Memory B cell (primary cell): ENCODE measurements around the gene CAMK2D.

Source experiments
- ATAC-seq: fragments of 150-1000 bp; cut with Tn5 transposase; 2 replicates; pipeline ENCODE4 v1.10.0; 2021; ENCODE audit warnings: low read depth, mild to moderate bottlenecking, moderate library complexity
- DNase-seq, 2 donors: peaks; one replicate each; pipeline ENCODE4 v3.0.0; 2022; ENCODE audit warnings: low spot score in 2 of 2
- H3K27ac Mint-ChIP-seq: one replicate; pipeline ENCODE4 v1.8.0; 2022; ENCODE audit warnings: mild to moderate bottlenecking, moderate library complexity, mixed read lengths
- H3K27me3 Mint-ChIP-seq: one replicate; pipeline ENCODE4 v1.8.0; 2022; ENCODE audit warnings: mixed read lengths
- H3K36me3 Mint-ChIP-seq: one replicate; pipeline ENCODE4 v1.8.0; 2022; ENCODE audit warnings: mild to moderate bottlenecking, mixed read lengths
- H3K4me1 Mint-ChIP-seq: one replicate; pipeline ENCODE4 v1.8.0; 2022; ENCODE audit warnings: mixed read lengths
- H3K4me3 Mint-ChIP-seq: one replicate; pipeline ENCODE4 v1.8.0; 2022; ENCODE audit warnings: mild to moderate bottlenecking, moderate library complexity, mixed read lengths
- H3K9me3 Mint-ChIP-seq: one replicate; pipeline ENCODE4 v1.8.0; 2022; ENCODE audit warnings: mixed read lengths

Gene CAMK2D

GRCh38 chr4:113576947-113577678 lies 184.4 kb downstream of the CAMK2D start:
- H3K27ac Mint-ChIP-seq: no peak overlapping the region
- H3K4me3 Mint-ChIP-seq: no peak overlapping the region
- peaks cover 16% of the 10 kb centered on the region for H3K36me3 Mint-ChIP-seq
- H3K27me3 Mint-ChIP-seq: no peaks in the 10 kb centered on the region
- no peaks in the 10 kb centered on the region for H3K9me3 Mint-ChIP-seq
- peaks cover 18% of the 10 kb centered on the region for H3K4me1 Mint-ChIP-seq
- no peak for ATAC-seq
- DNase-seq: no peak

GRCh38 chr4:113575401-113575800 lies 186.1 kb downstream of the CAMK2D start:
- Mint-ChIP-seq H3K36me3 (peaks cover 17% of the 10 kb centered on the region), H3K9me3 (no peaks in the 10 kb centered on the region), H3K27me3 (no peaks in the 10 kb centered on the region), H3K27ac (no peak overlapping the region), H3K4me1 (peaks cover 22% of the 10 kb centered on the region), H3K4me3 (no peak overlapping the region)
- DNase-seq: no peak
- ATAC-seq: no peak

GRCh38 chr4:113574636-113575103 lies 186.9 kb downstream of the CAMK2D start:
- Mint-ChIP-seq H3K4me3 (no peak overlapping the region), H3K4me1 (peaks cover 25% of the 10 kb centered on the region), H3K9me3 (no peaks in the 10 kb centered on the region), H3K27me3 (no peaks in the 10 kb centered on the region), H3K36me3 (peaks cover 17% of the 10 kb centered on the region), H3K27ac (no peak overlapping the region)
- DNase-seq (no peak), ATAC-seq (no peak)

GRCh38 chr4:113572620-113573019 lies 188.9 kb downstream of the CAMK2D start:
- ATAC-seq (no peak), DNase-seq (no peak)
- peaks cover 14% of the 10 kb centered on the region for H3K36me3 Mint-ChIP-seq
- no peaks in the 10 kb centered on the region for H3K9me3 Mint-ChIP-seq
- no peaks in the 10 kb centered on the region for H3K27me3 Mint-ChIP-seq
- no peak overlapping the region for H3K4me3 Mint-ChIP-seq
- no peak overlapping the region for H3K27ac Mint-ChIP-seq
- H3K4me1 Mint-ChIP-seq: peaks cover 23% of the 10 kb centered on the region

GRCh38 chr4:113566015-113566795 lies 195.3 kb downstream of the CAMK2D start:
- Mint-ChIP-seq H3K27ac (no peak overlapping the region), H3K4me1 (peaks cover 36% of the 10 kb centered on the region), H3K36me3 (peaks cover 2% of the 10 kb centered on the region), H3K9me3 (no peaks in the 10 kb centered on the region), H3K4me3 (peak overlapping the region; percentile 24), H3K27me3 (no peaks in the 10 kb centered on the region)
- ATAC-seq (no peak), DNase-seq (no peak)

- DNase-seq: no peak
- peak overlapping the region; percentile 77 for H3K4me3 Mint-ChIP-seq
- no peaks in the 10 kb centered on the region for H3K9me3 Mint-ChIP-seq
- H3K36me3 Mint-ChIP-seq: peaks cover 3% of the 10 kb centered on the region
- no peaks in the 10 kb centered on the region for H3K27me3 Mint-ChIP-seq
- no peak for ATAC-seq
- H3K27ac Mint-ChIP-seq: no peak overlapping the region
- peaks cover 37% of the 10 kb centered on the region for H3K4me1 Mint-ChIP-seq
These were observed 195.9 kb downstream of the CAMK2D start for GRCh38 chr4:113565702-113566012.

- H3K4me1 Mint-ChIP-seq: peaks cover 34% of the 10 kb centered on the region
- peak overlapping the region; percentile 90 for H3K27ac Mint-ChIP-seq
- peak overlapping the region; percentile 77 for H3K4me3 Mint-ChIP-seq
- no peaks in the 10 kb centered on the region for H3K27me3 Mint-ChIP-seq
- DNase-seq: peak in 1 of 2 donors; percentile 22
- peaks cover 3% of the 10 kb centered on the region for H3K36me3 Mint-ChIP-seq
- peak; percentile 61 for ATAC-seq
- H3K9me3 Mint-ChIP-seq: no peaks in the 10 kb centered on the region
These were observed 197.0 kb downstream of the CAMK2D start for GRCh38 chr4:113564493-113564892.

- DNase-seq: no peak
- peaks cover 34% of the 10 kb centered on the region for H3K4me1 Mint-ChIP-seq
- peak overlapping the region; percentile 64 for H3K4me3 Mint-ChIP-seq
- H3K9me3 Mint-ChIP-seq: no peaks in the 10 kb centered on the region
- peak overlapping the region; percentile 90 for H3K27ac Mint-ChIP-seq
- peaks cover 3% of the 10 kb centered on the region for H3K36me3 Mint-ChIP-seq
- no peak for ATAC-seq
- no peaks in the 10 kb centered on the region for H3K27me3 Mint-ChIP-seq
These were observed 197.7 kb downstream of the CAMK2D start for GRCh38 chr4:113563691-113564378.

- Mint-ChIP-seq H3K36me3 (peaks cover 3% of the 10 kb centered on the region), H3K27ac (no peak overlapping the region)
These were observed 199.8 kb downstream of the CAMK2D start for GRCh38 chr4:113561758-113562157.

GRCh38 chr4:113561092-113561491 lies 200.4 kb downstream of the CAMK2D start:
- DNase-seq (no peak), ATAC-seq (no peak)
- H3K27me3 Mint-ChIP-seq: no peaks in the 10 kb centered on the region
- peaks cover 3% of the 10 kb centered on the region for H3K36me3 Mint-ChIP-seq
- no peak overlapping the region for H3K27ac Mint-ChIP-seq
- no peak overlapping the region for H3K4me3 Mint-ChIP-seq
- H3K4me1 Mint-ChIP-seq: peaks cover 29% of the 10 kb centered on the region
- no peaks in the 10 kb centered on the region for H3K9me3 Mint-ChIP-seq

More at GRCh38 chr4:113561758-113562157, 199.8 kb downstream of the CAMK2D start:
- no peak overlapping the region for H3K4me3 Mint-ChIP-seq
- peaks cover 32% of the 10 kb centered on the region for H3K4me1 Mint-ChIP-seq
- no peaks in the 10 kb centered on the region for H3K9me3 Mint-ChIP-seq
- DNase-seq (no peak), ATAC-seq (no peak)
- no peaks in the 10 kb centered on the region for H3K27me3 Mint-ChIP-seq

- Mint-ChIP-seq H3K36me3 (peaks cover 3% of the 10 kb centered on the region), H3K27ac (no peak overlapping the region), H3K4me3 (no peak overlapping the region), H3K4me1 (peaks cover 30% of the 10 kb centered on the region), H3K27me3 (no peaks in the 10 kb centered on the region), H3K9me3 (no peaks in the 10 kb centered on the region)
- ATAC-seq (no peak), DNase-seq (no peak)
These were observed 201.0 kb downstream of the CAMK2D start for GRCh38 chr4:113560579-113560978.

- Mint-ChIP-seq H3K27me3 (no peaks in the 10 kb centered on the region), H3K27ac (no peak overlapping the region), H3K4me3 (no peak overlapping the region), H3K36me3 (peaks cover 3% of the 10 kb centered on the region), H3K4me1 (peaks cover 28% of the 10 kb centered on the region), H3K9me3 (no peaks in the 10 kb centered on the region)
- ATAC-seq (no peak), DNase-seq (no peak)
These were observed 201.6 kb downstream of the CAMK2D start for GRCh38 chr4:113559947-113560346.

GRCh38 chr4:113556382-113557134 lies 205.0 kb downstream of the CAMK2D start:
- ATAC-seq (no peak), DNase-seq (no peak)
- no peak overlapping the region for H3K27ac Mint-ChIP-seq
- H3K4me3 Mint-ChIP-seq: no peak overlapping the region
- no peaks in the 10 kb centered on the region for H3K27me3 Mint-ChIP-seq
- H3K9me3 Mint-ChIP-seq: no peaks in the 10 kb centered on the region
- peaks cover 15% of the 10 kb centered on the region for H3K4me1 Mint-ChIP-seq
- H3K36me3 Mint-ChIP-seq: peaks cover 3% of the 10 kb centered on the region
